Measurements from ENCODE around the gene SLC35F3. TPM values are rescaled to one million over a fixed set of nuclear protein-coding genes. Genes with fewer than 3 reads are reported as not detected.

SLC35F3 gene
- total and polyA plus RNA-seq, 7 donors = under 0.01 to 0.54 (median 0.28) TPM; not detected in 2

DNA sequence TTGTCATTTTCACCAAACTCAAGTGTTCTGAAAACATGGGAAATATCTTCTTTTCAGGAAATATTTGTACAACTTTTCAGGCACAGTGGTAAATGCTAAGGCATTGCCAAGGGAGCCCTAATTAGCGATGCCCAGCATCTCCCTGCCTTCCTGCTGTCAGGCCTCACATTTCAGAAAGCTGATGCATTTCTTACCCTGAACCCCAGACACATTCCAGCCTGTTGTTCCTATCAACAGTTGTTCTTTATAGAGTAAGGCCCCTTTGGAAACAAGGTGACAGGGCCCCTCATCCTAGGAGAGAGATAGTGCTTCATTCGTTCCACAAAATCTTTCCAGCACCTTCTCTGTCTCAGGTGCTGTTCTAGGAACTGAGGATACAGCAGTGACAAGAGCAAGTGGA, 332.9 kb downstream of the SLC35F3 start:
- TF ChIP-seq EP300 (IDR thresholded peaks at IDR 0.05) (no peak), POLR2AphosphoS5 (IDR thresholded peaks at IDR 0.05) (no peak), POLR2A (IDR thresholded peaks at IDR 0.05) (no peak)
- TF ChIP-seq, protein P1, sequence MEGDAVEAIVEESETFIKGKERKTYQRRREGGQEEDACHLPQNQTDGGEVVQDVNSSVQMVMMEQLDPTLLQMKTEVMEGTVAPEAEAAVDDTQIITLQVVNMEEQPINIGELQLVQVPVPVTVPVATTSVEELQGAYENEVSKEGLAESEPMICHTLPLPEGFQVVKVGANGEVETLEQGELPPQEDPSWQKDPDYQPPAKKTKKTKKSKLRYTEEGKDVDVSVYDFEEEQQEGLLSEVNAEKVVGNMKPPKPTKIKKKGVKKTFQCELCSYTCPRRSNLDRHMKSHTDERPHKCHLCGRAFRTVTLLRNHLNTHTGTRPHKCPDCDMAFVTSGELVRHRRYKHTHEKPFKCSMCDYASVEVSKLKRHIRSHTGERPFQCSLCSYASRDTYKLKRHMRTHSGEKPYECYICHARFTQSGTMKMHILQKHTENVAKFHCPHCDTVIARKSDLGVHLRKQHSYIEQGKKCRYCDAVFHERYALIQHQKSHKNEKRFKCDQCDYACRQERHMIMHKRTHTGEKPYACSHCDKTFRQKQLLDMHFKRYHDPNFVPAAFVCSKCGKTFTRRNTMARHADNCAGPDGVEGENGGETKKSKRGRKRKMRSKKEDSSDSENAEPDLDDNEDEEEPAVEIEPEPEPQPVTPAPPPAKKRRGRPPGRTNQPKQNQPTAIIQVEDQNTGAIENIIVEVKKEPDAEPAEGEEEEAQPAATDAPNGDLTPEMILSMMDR (IDR thresholded peaks at IDR 0.05) = no peak
- no peak overlapping the region for H3K4me3 ChIP-seq
- intact Hi-C loops (cut with DNase I) = no loop called here
- H3K9me3 ChIP-seq = no peaks in the 10 kb centered on the region
- H3K36me3 ChIP-seq = no peaks in the 10 kb centered on the region
- WGBS, 2 donors = 81 to 91% methylated on average over 2 of the region's 2 CpGs
- DNase-seq = no peak
- H3K27me3 ChIP-seq = no peaks in the 10 kb centered on the region
- no peaks in the 10 kb centered on the region for H3K4me1 ChIP-seq
- no peak overlapping the region for H3K27ac ChIP-seq

DNA sequence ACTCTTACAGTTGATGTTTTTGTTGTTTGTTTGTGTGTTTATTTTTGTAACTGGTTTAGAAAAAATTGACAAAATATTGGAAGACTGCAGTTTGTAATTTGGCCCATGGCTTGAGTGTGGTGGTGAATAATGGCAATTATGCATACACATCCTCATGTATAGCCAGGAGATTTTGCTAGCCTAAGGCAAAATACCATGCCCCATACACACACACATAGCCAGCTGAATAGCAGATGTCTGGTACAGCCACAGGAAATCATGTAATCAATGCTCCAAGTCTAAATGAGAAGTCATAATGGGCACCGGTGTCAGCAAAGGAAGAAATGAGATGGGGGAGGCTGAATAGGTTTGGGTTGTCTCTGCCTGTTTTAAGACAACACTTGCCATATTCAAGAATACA, 333.6 kb downstream of the SLC35F3 start:
- Histone ChIP-seq H3K9me3 (no peaks in the 10 kb centered on the region), H3K36me3 (no peaks in the 10 kb centered on the region), H3K27ac (no peak overlapping the region), H3K4me1 (no peaks in the 10 kb centered on the region), H3K27me3 (no peaks in the 10 kb centered on the region), H3K4me3 (no peak overlapping the region)
- TF ChIP-seq POLR2AphosphoS5 (IDR thresholded peaks at IDR 0.05) = no peak
- TF ChIP-seq, protein P1 (IDR thresholded peaks at IDR 0.05) = no peak
- 84% methylated on average over 1 of the region's 1 CpG for WGBS, 2 donors
- intact Hi-C loops (cut with DNase I) = no loop called here
- DNase-seq = no peak

DNA sequence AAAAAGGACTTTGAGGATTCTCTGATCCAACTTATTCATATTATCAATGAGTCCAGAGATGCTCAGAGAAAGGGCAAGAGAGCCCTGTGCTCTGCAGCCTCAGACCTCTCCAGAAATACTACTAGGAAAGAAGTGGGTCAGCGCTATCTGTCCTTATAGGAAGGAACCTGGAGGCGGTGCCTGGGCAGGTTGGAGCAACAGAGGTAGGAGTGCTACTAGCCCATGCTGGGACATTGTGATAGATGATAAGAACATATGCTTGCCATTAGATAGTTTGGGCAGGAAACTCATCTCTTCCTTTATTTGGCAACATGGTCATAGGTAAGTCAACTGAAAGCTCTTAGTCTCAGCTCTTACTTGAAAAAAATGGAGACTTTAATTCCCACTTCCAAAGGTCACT, 335.0 kb downstream of the SLC35F3 start:
- no peaks in the 10 kb centered on the region for H3K36me3 ChIP-seq
- no peak for DNase-seq
- TF ChIP-seq POLR2AphosphoS5 (IDR thresholded peaks at IDR 0.05) (no peak), EP300 (IDR thresholded peaks at IDR 0.05) (no peak), POLR2A (IDR thresholded peaks at IDR 0.05) (no peak)
- TF ChIP-seq, protein P1 (IDR thresholded peaks at IDR 0.05) = no peak
- WGBS, 2 donors = 98% methylated on average over 2 of the region's 2 CpGs
- no peak overlapping the region for H3K4me3 ChIP-seq
- H3K27ac ChIP-seq = no peak overlapping the region
- no peaks in the 10 kb centered on the region for H3K9me3 ChIP-seq
- no peaks in the 10 kb centered on the region for H3K4me1 ChIP-seq
- intact Hi-C loops (cut with DNase I) = no loop called here
- no peaks in the 10 kb centered on the region for H3K27me3 ChIP-seq

DNA sequence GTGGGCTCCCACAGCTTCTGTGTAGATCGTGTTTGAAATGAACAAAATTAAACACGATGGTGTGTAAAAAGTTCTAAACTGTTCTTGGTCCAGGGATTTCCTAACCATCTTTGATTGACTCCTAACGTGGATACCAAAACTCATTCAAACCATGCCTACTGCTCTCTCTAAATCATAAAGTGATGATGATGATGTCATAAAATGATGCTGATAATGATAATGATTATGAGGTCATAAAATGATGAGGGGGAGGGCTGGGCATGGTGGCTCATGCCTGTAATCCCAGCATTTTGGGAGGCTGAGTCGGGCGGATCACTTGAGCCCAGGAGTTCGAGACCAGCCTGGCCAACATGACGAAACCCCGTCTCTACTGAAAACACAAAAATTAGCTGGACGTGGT, 335.5 kb downstream of the SLC35F3 start:
- WGBS, 2 donors = 89 to 95% methylated on average over 9 of the region's 9 CpGs
- no peaks in the 10 kb centered on the region for H3K36me3 ChIP-seq
- H3K4me1 ChIP-seq = no peaks in the 10 kb centered on the region
- H3K9me3 ChIP-seq = no peaks in the 10 kb centered on the region
- DNase-seq = no peak
- intact Hi-C loops (cut with DNase I) = no loop called here
- no peak overlapping the region for H3K27ac ChIP-seq
- TF ChIP-seq EP300 (IDR thresholded peaks at IDR 0.05) (no peak), POLR2A (IDR thresholded peaks at IDR 0.05) (no peak), POLR2AphosphoS5 (IDR thresholded peaks at IDR 0.05) (no peak)
- TF ChIP-seq, protein P1 (IDR thresholded peaks at IDR 0.05) = no peak
- H3K4me3 ChIP-seq = no peak overlapping the region
- H3K27me3 ChIP-seq = no peaks in the 10 kb centered on the region

DNA sequence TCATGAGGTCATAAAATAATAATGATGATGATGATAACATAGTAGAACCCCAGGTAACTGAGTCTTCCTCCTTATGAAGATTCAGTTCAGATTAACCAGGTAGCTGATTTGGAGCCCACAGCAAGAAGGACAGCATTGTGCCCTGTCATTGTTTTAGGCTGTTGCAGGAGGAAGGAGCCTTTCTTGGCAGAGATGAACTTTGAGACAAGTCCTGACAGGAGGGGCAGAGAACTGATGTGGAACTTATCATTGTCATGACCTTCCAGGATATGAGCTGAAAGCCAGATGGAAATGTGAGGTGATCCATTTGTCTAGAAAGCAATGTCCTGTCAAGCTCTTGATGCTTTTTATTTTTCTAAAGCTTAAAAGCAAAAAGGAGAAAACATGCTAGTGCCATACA, 336.2 kb downstream of the SLC35F3 start:
- H3K36me3 ChIP-seq = no peaks in the 10 kb centered on the region
- H3K4me1 ChIP-seq = no peaks in the 10 kb centered on the region
- intact Hi-C loops (cut with DNase I) = no loop called here
- TF ChIP-seq POLR2AphosphoS5 (IDR thresholded peaks at IDR 0.05) (no peak), POLR2A (IDR thresholded peaks at IDR 0.05) (no peak), EP300 (IDR thresholded peaks at IDR 0.05) (no peak)
- TF ChIP-seq, protein P1 (IDR thresholded peaks at IDR 0.05) = no peak
- no peaks in the 10 kb centered on the region for H3K27me3 ChIP-seq
- H3K9me3 ChIP-seq = no peaks in the 10 kb centered on the region
- no peak overlapping the region for H3K4me3 ChIP-seq
- no peak for DNase-seq
- no peak overlapping the region for H3K27ac ChIP-seq
